Measurements from ENCODE around the gene FN3KRP. TPM values are rescaled to one million over a fixed set of nuclear protein-coding genes. Genes with fewer than 3 reads are reported as not detected.

The FN3KRP gene
- total and polyA plus RNA-seq, 2 of the 13 experiments (the other 11 are each of a cell fraction or from before 2014, with no cell fraction given) = 22.4 to 28.2 TPM

GRCh38 chr17:82737967-82738877 is 21.7 kb downstream of the FN3KRP start (continued):
- TF ChIP-seq, protein P1, sequence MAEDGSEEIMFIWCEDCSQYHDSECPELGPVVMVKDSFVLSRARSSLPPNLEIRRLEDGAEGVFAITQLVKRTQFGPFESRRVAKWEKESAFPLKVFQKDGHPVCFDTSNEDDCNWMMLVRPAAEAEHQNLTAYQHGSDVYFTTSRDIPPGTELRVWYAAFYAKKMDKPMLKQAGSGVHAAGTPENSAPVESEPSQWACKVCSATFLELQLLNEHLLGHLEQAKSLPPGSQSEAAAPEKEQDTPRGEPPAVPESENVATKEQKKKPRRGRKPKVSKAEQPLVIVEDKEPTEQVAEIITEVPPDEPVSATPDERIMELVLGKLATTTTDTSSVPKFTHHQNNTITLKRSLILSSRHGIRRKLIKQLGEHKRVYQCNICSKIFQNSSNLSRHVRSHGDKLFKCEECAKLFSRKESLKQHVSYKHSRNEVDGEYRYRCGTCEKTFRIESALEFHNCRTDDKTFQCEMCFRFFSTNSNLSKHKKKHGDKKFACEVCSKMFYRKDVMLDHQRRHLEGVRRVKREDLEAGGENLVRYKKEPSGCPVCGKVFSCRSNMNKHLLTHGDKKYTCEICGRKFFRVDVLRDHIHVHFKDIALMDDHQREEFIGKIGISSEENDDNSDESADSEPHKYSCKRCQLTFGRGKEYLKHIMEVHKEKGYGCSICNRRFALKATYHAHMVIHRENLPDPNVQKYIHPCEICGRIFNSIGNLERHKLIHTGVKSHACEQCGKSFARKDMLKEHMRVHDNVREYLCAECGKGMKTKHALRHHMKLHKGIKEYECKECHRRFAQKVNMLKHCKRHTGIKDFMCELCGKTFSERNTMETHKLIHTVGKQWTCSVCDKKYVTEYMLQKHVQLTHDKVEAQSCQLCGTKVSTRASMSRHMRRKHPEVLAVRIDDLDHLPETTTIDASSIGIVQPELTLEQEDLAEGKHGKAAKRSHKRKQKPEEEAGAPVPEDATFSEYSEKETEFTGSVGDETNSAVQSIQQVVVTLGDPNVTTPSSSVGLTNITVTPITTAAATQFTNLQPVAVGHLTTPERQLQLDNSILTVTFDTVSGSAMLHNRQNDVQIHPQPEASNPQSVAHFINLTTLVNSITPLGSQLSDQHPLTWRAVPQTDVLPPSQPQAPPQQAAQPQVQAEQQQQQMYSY (CRISPR knock-in tag; IDR thresholded peaks at IDR 0.05) = peak; percentile 69; the same call in 1 of the 2 replicates
- TF ChIP-seq ARID4A (CRISPR knock-in tag; IDR thresholded peaks at IDR 0.05; ENCODE audit: borderline replicate concordance) (peak; percentile 100), ZNF225 (CRISPR knock-in tag; IDR thresholded peaks at IDR 0.05) (peak; percentile 97), ZNF816 (CRISPR knock-in tag; IDR thresholded peaks at IDR 0.05; ENCODE audit: borderline replicate concordance) (peak; percentile 72; the same call in 1 of the 2 replicates), ZNF468 (CRISPR knock-in tag; IDR thresholded peaks at IDR 0.05) (peak; percentile 86; the same call in 1 of the 2 replicates), BCLAF1 (IDR thresholded peaks at IDR 0.05) (no peak), NCOA1 (CRISPR knock-in tag; IDR thresholded peaks at IDR 0.05) (peak; percentile 93), ZNF574 (CRISPR knock-in tag; IDR thresholded peaks at IDR 0.05) (peak; percentile 96), TMF1 (CRISPR knock-in tag; IDR thresholded peaks at IDR 0.05; ENCODE audit: low read depth) (peak; percentile 93)
- TF ChIP-seq, protein P2, sequence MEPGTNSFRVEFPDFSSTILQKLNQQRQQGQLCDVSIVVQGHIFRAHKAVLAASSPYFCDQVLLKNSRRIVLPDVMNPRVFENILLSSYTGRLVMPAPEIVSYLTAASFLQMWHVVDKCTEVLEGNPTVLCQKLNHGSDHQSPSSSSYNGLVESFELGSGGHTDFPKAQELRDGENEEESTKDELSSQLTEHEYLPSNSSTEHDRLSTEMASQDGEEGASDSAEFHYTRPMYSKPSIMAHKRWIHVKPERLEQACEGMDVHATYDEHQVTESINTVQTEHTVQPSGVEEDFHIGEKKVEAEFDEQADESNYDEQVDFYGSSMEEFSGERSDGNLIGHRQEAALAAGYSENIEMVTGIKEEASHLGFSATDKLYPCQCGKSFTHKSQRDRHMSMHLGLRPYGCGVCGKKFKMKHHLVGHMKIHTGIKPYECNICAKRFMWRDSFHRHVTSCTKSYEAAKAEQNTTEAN (CRISPR knock-in tag; conservative IDR thresholded peaks at IDR 0.05) = peak; percentile 95
